ENCODE results near the gene WDR26. TPM values are rescaled to one million over a fixed set of nuclear protein-coding genes. Genes with fewer than 3 reads are reported as not detected.

WDR26 gene
- total and polyA plus RNA-seq, 9 of the 15 experiments (the other 6 are each of a cell fraction or from before 2014, with no cell fraction given): 11.5 to 66.0 (median 39.8) TPM

DNA sequence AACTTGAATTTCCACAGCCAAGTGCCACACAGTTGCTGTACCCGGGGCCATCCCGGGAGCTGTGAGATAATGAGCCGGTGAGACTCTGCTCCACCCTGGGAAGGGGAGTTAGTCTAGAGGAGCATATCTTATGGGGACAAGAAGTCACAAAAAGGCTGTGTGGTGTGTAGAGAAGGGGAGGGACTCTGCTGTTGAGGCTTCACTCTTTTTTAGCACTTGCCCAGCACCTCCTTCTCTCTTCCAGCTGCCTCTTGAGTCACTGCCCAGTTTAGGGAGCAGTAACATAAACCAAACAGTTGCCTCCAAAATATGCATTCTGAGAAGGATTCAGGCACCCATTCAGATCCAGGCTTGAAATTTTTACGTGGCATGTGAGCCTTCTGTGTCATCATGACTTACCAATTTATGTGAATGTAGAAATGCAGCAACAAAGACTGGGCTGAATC, 744 bp upstream of the WDR26 start (continued):
- TF ChIP-seq, protein P1, sequence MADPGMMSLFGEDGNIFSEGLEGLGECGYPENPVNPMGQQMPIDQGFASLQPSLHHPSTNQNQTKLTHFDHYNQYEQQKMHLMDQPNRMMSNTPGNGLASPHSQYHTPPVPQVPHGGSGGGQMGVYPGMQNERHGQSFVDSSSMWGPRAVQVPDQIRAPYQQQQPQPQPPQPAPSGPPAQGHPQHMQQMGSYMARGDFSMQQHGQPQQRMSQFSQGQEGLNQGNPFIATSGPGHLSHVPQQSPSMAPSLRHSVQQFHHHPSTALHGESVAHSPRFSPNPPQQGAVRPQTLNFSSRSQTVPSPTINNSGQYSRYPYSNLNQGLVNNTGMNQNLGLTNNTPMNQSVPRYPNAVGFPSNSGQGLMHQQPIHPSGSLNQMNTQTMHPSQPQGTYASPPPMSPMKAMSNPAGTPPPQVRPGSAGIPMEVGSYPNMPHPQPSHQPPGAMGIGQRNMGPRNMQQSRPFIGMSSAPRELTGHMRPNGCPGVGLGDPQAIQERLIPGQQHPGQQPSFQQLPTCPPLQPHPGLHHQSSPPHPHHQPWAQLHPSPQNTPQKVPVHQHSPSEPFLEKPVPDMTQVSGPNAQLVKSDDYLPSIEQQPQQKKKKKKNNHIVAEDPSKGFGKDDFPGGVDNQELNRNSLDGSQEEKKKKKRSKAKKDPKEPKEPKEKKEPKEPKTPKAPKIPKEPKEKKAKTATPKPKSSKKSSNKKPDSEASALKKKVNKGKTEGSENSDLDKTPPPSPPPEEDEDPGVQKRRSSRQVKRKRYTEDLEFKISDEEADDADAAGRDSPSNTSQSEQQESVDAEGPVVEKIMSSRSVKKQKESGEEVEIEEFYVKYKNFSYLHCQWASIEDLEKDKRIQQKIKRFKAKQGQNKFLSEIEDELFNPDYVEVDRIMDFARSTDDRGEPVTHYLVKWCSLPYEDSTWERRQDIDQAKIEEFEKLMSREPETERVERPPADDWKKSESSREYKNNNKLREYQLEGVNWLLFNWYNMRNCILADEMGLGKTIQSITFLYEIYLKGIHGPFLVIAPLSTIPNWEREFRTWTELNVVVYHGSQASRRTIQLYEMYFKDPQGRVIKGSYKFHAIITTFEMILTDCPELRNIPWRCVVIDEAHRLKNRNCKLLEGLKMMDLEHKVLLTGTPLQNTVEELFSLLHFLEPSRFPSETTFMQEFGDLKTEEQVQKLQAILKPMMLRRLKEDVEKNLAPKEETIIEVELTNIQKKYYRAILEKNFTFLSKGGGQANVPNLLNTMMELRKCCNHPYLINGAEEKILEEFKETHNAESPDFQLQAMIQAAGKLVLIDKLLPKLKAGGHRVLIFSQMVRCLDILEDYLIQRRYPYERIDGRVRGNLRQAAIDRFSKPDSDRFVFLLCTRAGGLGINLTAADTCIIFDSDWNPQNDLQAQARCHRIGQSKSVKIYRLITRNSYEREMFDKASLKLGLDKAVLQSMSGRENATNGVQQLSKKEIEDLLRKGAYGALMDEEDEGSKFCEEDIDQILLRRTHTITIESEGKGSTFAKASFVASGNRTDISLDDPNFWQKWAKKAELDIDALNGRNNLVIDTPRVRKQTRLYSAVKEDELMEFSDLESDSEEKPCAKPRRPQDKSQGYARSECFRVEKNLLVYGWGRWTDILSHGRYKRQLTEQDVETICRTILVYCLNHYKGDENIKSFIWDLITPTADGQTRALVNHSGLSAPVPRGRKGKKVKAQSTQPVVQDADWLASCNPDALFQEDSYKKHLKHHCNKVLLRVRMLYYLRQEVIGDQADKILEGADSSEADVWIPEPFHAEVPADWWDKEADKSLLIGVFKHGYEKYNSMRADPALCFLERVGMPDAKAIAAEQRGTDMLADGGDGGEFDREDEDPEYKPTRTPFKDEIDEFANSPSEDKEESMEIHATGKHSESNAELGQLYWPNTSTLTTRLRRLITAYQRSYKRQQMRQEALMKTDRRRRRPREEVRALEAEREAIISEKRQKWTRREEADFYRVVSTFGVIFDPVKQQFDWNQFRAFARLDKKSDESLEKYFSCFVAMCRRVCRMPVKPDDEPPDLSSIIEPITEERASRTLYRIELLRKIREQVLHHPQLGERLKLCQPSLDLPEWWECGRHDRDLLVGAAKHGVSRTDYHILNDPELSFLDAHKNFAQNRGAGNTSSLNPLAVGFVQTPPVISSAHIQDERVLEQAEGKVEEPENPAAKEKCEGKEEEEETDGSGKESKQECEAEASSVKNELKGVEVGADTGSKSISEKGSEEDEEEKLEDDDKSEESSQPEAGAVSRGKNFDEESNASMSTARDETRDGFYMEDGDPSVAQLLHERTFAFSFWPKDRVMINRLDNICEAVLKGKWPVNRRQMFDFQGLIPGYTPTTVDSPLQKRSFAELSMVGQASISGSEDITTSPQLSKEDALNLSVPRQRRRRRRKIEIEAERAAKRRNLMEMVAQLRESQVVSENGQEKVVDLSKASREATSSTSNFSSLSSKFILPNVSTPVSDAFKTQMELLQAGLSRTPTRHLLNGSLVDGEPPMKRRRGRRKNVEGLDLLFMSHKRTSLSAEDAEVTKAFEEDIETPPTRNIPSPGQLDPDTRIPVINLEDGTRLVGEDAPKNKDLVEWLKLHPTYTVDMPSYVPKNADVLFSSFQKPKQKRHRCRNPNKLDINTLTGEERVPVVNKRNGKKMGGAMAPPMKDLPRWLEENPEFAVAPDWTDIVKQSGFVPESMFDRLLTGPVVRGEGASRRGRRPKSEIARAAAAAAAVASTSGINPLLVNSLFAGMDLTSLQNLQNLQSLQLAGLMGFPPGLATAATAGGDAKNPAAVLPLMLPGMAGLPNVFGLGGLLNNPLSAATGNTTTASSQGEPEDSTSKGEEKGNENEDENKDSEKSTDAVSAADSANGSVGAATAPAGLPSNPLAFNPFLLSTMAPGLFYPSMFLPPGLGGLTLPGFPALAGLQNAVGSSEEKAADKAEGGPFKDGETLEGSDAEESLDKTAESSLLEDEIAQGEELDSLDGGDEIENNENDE (IDR thresholded peaks at IDR 0.05; ENCODE audit: low read depth, low read length): no peak
- TF ChIP-seq, protein P2, sequence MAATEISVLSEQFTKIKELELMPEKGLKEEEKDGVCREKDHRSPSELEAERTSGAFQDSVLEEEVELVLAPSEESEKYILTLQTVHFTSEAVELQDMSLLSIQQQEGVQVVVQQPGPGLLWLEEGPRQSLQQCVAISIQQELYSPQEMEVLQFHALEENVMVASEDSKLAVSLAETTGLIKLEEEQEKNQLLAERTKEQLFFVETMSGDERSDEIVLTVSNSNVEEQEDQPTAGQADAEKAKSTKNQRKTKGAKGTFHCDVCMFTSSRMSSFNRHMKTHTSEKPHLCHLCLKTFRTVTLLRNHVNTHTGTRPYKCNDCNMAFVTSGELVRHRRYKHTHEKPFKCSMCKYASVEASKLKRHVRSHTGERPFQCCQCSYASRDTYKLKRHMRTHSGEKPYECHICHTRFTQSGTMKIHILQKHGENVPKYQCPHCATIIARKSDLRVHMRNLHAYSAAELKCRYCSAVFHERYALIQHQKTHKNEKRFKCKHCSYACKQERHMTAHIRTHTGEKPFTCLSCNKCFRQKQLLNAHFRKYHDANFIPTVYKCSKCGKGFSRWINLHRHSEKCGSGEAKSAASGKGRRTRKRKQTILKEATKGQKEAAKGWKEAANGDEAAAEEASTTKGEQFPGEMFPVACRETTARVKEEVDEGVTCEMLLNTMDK (IDR thresholded peaks at IDR 0.05; ENCODE audit: borderline replicate concordance, insufficient read depth, low read depth, low read length, poor library complexity, severe bottlenecking): no peak
- TF ChIP-seq ZNF316 (IDR thresholded peaks at IDR 0.05) (peak; percentile 52), NFE2 (IDR thresholded peaks at IDR 0.05; ENCODE audit: low read depth) (peak; percentile 61), ZNF695 (CRISPR knock-in tag; IDR thresholded peaks at IDR 0.05) (no peak), ZNF707 (CRISPR knock-in tag; conservative IDR thresholded peaks at IDR 0.05) (no peak), SREBF1 (IDR thresholded peaks at IDR 0.05; ENCODE audit: borderline replicate concordance, low read depth, low read length) (no peak), YY1 (IDR thresholded peaks at IDR 0.05; ENCODE audit: borderline replicate concordance in 1 of 3, control insufficient read depth in 1 of 3, extremely low read depth in 1 of 3, insufficient read depth in 3 of 3, insufficient read length in 1 of 3, insufficient replicate concordance in 2 of 3, low read depth in 1 of 3, low read length in 2 of 3) (no peak), ZBED1 (IDR thresholded peaks at IDR 0.05) (no peak), BRD4 (IDR thresholded peaks at IDR 0.05) (no peak), BHLHE40 (IDR thresholded peaks at IDR 0.05; ENCODE audit: low read length) (no peak; the same call in 1 of the 2 replicates)
- TF ChIP-seq, protein P3, sequence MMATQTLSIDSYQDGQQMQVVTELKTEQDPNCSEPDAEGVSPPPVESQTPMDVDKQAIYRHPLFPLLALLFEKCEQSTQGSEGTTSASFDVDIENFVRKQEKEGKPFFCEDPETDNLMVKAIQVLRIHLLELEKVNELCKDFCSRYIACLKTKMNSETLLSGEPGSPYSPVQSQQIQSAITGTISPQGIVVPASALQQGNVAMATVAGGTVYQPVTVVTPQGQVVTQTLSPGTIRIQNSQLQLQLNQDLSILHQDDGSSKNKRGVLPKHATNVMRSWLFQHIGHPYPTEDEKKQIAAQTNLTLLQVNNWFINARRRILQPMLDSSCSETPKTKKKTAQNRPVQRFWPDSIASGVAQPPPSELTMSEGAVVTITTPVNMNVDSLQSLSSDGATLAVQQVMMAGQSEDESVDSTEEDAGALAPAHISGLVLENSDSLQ (IDR thresholded peaks at IDR 0.05): no peak

All from K562 (cell line).